Suprapubic skin (tissue), 3 donors: ENCODE measurements around the gene SRCAP.

Experiments used
- CTCF ChIP-seq, 2 donors: fragments of 200-600 bp in 1 of 2; fragments of 450-650 bp in 1 of 2; sonication (generic) in 1 of 2; IDR thresholded peaks; one replicate each; pipeline ENCODE4 v1.5.1; 2016 to 2019; ENCODE audit warnings: antibody characterized with exemption in 2 of 2, mild to moderate bottlenecking in 1 of 2, moderate library complexity in 1 of 2
- POLR2AphosphoS5 ChIP-seq, 3 donors: sonication (generic); formaldehyde crosslinking; IDR thresholded peaks; one replicate each; pipeline ENCODE4 v1.6.1; 2017; ENCODE audit warnings: antibody characterized with exemption in 3 of 3

- TF ChIP-seq CTCF (IDR thresholded peaks at IDR 0.05) (no peak), POLR2AphosphoS5 (IDR thresholded peaks at IDR 0.05) (no peak)
Observed at GRCh38 chr16:30654856-30655255, 44.1 kb upstream of the SRCAP start.
